Brain microvascular endothelial cell (primary cell): ENCODE data around the gene CAMK2A.

ENCODE experiments used
- DNase-seq: peaks from one replicate; pipeline ENCODE4 v3.0.0-alpha.2; 2020
- H3K27ac ChIP-seq: fragments of 250-450 bp; sonication (Bioruptor Pico); 2 replicates; pipeline ENCODE4 v1.5.1; 2020; ENCODE audit warnings: mild to moderate bottlenecking, moderate library complexity
- H3K27me3 ChIP-seq: fragments of 250-450 bp; sonication (Bioruptor Pico); replicated peaks from 2 replicates; pipeline ENCODE4 v1.5.1; 2020; ENCODE audit warnings: mild to moderate bottlenecking
- H3K36me3 ChIP-seq: fragments of 250-450 bp; sonication (Bioruptor Pico); replicated peaks from 2 replicates; pipeline ENCODE4 v1.5.1; 2020; ENCODE audit warnings: mild to moderate bottlenecking
- H3K4me3 ChIP-seq: 2 replicates; pipeline ENCODE4 v1.5.1; 2011; ENCODE audit warnings: low read depth, mild to moderate bottlenecking, control low read depth, low read length, moderate library complexity
- in situ Hi-C: cut with HindIII; loops from 2 replicates; pipeline ENCODE4 v1.10.0; 2017; ENCODE audit warnings: low sequenced_read_pairs, low pct_ligation_motif_present
- TF ChIP-seq, protein P1 (sequence below): IDR thresholded peaks from 2 replicates; pipeline ENCODE4 v1.5.1; 2011; ENCODE audit warnings: low read depth, mild to moderate bottlenecking, moderate library complexity, low read length, control low read depth, inconsistent platforms; ENCODE audit errors: missing control alignments

Gene CAMK2A

DNA sequence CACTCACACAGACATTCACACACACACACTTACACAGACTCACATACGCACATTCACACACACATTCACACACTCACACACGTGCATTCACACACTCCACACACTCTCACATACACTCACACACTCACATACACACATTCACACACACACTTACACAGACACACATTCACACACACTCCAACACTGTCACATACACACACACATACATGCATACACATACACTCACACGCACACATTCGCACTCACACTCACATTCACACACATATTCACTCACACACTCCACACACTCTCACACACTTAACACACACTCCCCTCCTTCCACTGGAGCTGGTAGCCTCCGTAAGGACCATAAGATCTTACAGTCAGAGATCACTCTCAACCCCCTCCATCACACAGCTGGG is 26.2 kb downstream of the CAMK2A start:
- Histone ChIP-seq H3K27ac (no peak overlapping the region), H3K27me3 (no peaks in the 10 kb centered on the region), H3K36me3 (no peaks in the 10 kb centered on the region), H3K4me3 (no peak overlapping the region)
- in situ Hi-C loops = no loop called here
- TF ChIP-seq, protein P1, sequence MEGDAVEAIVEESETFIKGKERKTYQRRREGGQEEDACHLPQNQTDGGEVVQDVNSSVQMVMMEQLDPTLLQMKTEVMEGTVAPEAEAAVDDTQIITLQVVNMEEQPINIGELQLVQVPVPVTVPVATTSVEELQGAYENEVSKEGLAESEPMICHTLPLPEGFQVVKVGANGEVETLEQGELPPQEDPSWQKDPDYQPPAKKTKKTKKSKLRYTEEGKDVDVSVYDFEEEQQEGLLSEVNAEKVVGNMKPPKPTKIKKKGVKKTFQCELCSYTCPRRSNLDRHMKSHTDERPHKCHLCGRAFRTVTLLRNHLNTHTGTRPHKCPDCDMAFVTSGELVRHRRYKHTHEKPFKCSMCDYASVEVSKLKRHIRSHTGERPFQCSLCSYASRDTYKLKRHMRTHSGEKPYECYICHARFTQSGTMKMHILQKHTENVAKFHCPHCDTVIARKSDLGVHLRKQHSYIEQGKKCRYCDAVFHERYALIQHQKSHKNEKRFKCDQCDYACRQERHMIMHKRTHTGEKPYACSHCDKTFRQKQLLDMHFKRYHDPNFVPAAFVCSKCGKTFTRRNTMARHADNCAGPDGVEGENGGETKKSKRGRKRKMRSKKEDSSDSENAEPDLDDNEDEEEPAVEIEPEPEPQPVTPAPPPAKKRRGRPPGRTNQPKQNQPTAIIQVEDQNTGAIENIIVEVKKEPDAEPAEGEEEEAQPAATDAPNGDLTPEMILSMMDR = no peak
- DNase-seq = no peak

DNA sequence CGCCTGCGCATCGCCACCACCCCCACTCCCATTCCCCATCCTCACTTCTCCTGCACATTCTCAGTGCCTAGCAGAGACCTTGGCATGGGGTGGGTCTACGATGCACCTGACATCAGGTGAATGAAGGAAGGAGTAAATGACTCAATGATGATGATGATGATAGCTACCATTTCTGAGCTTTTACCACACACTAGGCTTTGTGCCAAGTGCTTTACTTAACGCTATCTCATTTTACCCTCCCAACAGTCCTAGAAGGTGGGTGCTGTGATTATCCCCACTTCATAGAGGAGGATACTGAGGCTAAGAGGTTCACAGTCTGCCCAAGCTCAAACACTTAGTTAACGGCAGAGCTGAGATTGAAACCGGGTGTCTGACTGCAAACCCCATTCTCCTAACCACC is 27.1 kb downstream of the CAMK2A start:
- no peak overlapping the region for H3K4me3 ChIP-seq
- no peaks in the 10 kb centered on the region for H3K36me3 ChIP-seq
- H3K27ac ChIP-seq = no peak overlapping the region
- in situ Hi-C loops = no loop called here
- TF ChIP-seq, protein P1 = no peak
- H3K27me3 ChIP-seq = no peaks in the 10 kb centered on the region
- DNase-seq = no peak

DNA sequence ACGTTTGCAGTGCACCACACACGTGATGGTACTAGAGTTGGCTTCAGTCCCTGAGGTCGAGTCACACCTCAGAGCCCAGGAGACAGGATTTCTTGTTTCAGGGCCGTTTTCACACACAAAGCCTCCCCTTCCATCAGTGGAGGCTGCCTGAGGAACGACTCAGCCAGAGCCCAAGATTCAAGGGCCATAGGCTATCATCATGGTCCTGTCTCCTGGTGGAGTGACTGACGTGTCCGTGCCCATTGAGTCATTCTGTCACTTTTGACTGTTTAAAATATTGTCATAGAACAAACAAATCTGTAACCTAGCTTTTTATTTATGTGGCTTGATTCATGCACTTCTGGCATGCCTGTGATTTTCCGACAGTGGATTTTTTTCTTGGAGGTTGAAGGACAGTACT is 28.3 kb downstream of the CAMK2A start:
- Histone ChIP-seq H3K4me3 (no peak overlapping the region), H3K27ac (no peak overlapping the region), H3K36me3 (no peaks in the 10 kb centered on the region), H3K27me3 (no peaks in the 10 kb centered on the region)
- in situ Hi-C loops = no loop called here
- TF ChIP-seq, protein P1 = no peak
- DNase-seq = peak; percentile 20

DNA sequence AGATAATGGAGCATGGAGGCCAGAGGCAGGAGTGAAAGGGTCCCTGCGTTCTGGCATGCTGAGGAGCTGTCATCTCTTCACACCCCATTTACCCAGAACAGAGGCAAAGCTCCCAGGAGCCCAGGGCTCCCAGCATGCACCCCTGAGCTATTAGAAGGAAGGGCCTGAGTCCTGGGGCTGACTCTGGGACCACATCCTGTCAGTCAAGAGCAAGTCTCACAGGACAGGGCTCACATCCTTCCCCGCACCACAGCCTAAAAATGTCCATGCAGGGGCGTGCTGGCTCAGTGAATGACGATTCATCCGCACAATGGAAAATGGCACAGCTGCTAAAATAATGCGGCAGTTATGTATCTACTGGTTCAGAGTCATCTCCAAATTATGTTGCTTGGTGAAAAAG is 31.4 kb downstream of the CAMK2A start:
- TF ChIP-seq, protein P1 = peak; percentile 12
- H3K36me3 ChIP-seq = no peaks in the 10 kb centered on the region
- DNase-seq = peak; percentile 27
- no peaks in the 10 kb centered on the region for H3K27me3 ChIP-seq
- H3K4me3 ChIP-seq = no peak overlapping the region
- in situ Hi-C loops = no loop called here
- no peak overlapping the region for H3K27ac ChIP-seq

DNA sequence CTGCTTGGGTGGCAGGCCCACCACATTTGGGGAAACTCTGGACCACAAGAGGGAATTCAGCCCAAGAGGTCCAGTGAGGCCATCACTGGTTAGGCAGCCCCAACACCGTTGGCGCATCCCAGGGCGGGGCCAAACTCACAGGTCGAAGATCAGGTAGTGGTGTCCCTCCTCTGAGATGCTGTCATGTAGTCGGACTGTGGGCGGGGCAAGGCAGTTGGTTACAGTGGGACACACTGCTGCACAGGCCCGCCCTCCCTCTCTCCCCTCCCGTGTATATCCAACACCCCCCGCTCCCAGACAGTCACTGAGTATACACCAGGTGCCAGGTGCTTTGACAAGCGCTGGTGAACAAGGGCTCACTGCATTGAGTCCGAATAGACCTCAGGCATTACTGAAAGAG is 32.1 kb downstream of the CAMK2A start:
- H3K36me3 ChIP-seq = no peaks in the 10 kb centered on the region
- no peak overlapping the region for H3K4me3 ChIP-seq
- no peak for DNase-seq
- TF ChIP-seq, protein P1 = no peak
- no peaks in the 10 kb centered on the region for H3K27me3 ChIP-seq
- H3K27ac ChIP-seq = no peak overlapping the region
- in situ Hi-C loops = no loop called here

DNA sequence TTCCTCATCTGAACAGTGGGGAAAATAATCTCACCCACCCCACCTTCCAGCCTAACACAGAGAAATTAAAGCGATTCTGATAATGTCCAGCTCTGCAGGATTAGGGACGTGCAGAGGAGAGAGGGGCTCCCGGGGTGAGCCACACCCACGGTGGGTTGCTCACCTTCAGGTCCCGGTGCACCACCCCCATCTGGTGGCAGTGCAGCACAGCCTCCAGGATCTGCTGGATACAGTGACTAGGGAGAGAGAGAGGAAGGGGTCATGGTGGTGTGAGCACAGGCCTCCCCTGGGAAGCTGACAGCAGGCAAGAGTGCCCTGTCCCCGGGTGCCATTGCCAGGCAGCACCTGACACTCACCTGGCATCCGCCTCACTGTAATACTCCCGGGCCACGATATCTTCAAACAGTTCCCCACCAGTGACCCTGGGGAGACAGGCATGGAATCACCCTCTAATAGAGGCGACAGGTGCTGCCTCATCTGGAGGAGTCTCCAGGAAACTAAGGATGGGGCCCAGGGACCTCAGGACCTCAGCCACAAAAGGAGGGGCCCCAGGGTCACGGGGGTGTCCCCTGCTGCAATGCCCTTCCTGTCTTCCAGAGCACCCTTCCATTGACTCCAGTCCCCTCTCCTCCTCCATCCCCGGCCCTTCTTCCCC is 33.0 kb downstream of the CAMK2A start:
- H3K36me3 ChIP-seq = no peaks in the 10 kb centered on the region
- TF ChIP-seq, protein P1 = peak; percentile 36
- H3K27ac ChIP-seq = no peak overlapping the region
- no peak for DNase-seq
- H3K27me3 ChIP-seq = no peaks in the 10 kb centered on the region
- H3K4me3 ChIP-seq = no peak overlapping the region
- in situ Hi-C loops = no loop called here
